SK-N-SH (cell line): ENCODE results near the gene PCOLCE2. TPM values are rescaled to one million over a fixed set of nuclear protein-coding genes. Genes with fewer than 3 reads are reported as not detected.

Source experiments
- CTCF ChIA-PET: fragments of 300-600, 350-600 bp; formaldehyde crosslinking; extraction: SDS; loops from one replicate; lab custom pipeline; 2021; lab: Yijun Ruan, JAX
- POLR2A ChIA-PET: fragments of 350-600 bp; sonication (Branson Sonifier 250); formaldehyde crosslinking; extraction: SDS; loops from one replicate; lab custom pipeline; 2020; ENCODE audit warnings: antibody characterized with exemption, inconsistent platforms; lab: Yijun Ruan, JAX
- DNase-seq: peaks from one replicate; pipeline ENCODE4 v3.0.0; 2012
- H2AFZ ChIP-seq: fragments of 200-600 bp; sonication (generic); 2 replicates; pipeline ENCODE4 v1.8.1; 2016; ENCODE audit warnings: antibody characterized with exemption, mild to moderate bottlenecking, low read depth
- H3F3A ChIP-seq: fragments of 200-600 bp; sonication (generic); replicated peaks from 2 replicates; pipeline ENCODE3; 2016; ENCODE audit warnings: antibody characterized with exemption, mild to moderate bottlenecking; ENCODE audit not compliant: insufficient read depth
- H3K27ac ChIP-seq, 2 experiments: fragments of 200-500 bp in 1 of 2; fragments of 200-600 bp in 1 of 2; sonication (Bioruptor generic) in 1 of 2; sonication (generic), shearing (Covaris generic) in 1 of 2; 2 replicates each; pipeline versions ENCODE4 v1.5.1 to v1.6.1; 2014 to 2016; ENCODE audit warnings: low read depth in 2 of 2, inconsistent platforms in 1 of 2, low read length in 1 of 2, mild to moderate bottlenecking in 1 of 2, mixed read lengths in 1 of 2
- H3K27me3 ChIP-seq: fragments of 200-600 bp; sonication (generic), shearing (Covaris generic); 2 replicates; pipeline ENCODE4 v1.6.1; 2016; ENCODE audit warnings: mixed run types; ENCODE audit not compliant: insufficient read depth
- H3K36me3 ChIP-seq, 2 experiments: fragments of 200-500 bp in 1 of 2; fragments of 200-600 bp in 1 of 2; sonication (Bioruptor generic) in 1 of 2; sonication (generic) in 1 of 2; replicated peaks in 1 of 2; 2 replicates each; pipeline versions ENCODE3 to v1.5.1; 2014 to 2016; ENCODE audit warnings: low read length in 1 of 2, mild to moderate bottlenecking in 1 of 2; ENCODE audit not compliant: insufficient read depth in 2 of 2, control insufficient read depth in 1 of 2
- H3K4me1 ChIP-seq, 2 experiments: fragments of 200-500 bp in 1 of 2; fragments of 200-600 bp in 1 of 2; sonication (Bioruptor generic) in 1 of 2; sonication (generic), shearing (Covaris generic) in 1 of 2; 2 replicates each; pipeline versions ENCODE4 v1.5.1 to v1.6.1; 2014 to 2016; ENCODE audit warnings: low read depth in 1 of 2, low read length in 1 of 2, mixed run types in 1 of 2; ENCODE audit not compliant: insufficient read depth in 2 of 2, control insufficient read depth in 1 of 2
- H3K4me2 ChIP-seq: fragments of 200-600 bp; sonication (generic), shearing (Covaris generic); 2 replicates; pipeline ENCODE4 v1.6.1; 2017; ENCODE audit warnings: mixed run types
- H3K4me3 ChIP-seq, 2 experiments: fragments of 200-500 bp in 1 of 2; fragments of 200-600 bp in 1 of 2; sonication (Bioruptor generic) in 1 of 2; sonication (generic), shearing (Covaris generic) in 1 of 2; 2 replicates each; pipeline versions ENCODE4 v1.5.1 to v1.8.1; 2014 to 2016; ENCODE audit warnings: low read depth in 2 of 2, inconsistent platforms in 1 of 2, low read length in 1 of 2, mild to moderate bottlenecking in 1 of 2, mixed read lengths in 1 of 2, moderate library complexity in 1 of 2
- H3K79me2 ChIP-seq: fragments of 200-600 bp; sonication (generic); 2 replicates; pipeline ENCODE4 v1.8.1; 2017; ENCODE audit warnings: mild to moderate bottlenecking; ENCODE audit not compliant: insufficient read depth
- H3K9ac ChIP-seq: fragments of 200-600 bp; sonication (generic); 2 replicates; pipeline ENCODE4 v1.6.1; 2017; ENCODE audit warnings: mixed run types
- H3K9me2 ChIP-seq: fragments of 200-600 bp; sonication (generic); 2 replicates; pipeline ENCODE4 v1.6.1; 2017; ENCODE audit warnings: mixed run types
- H3K9me3 ChIP-seq: fragments of 200-600 bp; sonication (generic); 2 replicates; pipeline ENCODE4 v1.6.1; 2017; ENCODE audit warnings: mixed run types, mild to moderate bottlenecking, moderate library complexity
- H4K20me1 ChIP-seq: fragments of 200-600 bp; sonication (generic); 2 replicates; pipeline ENCODE4 v1.6.1; 2017; ENCODE audit warnings: mild to moderate bottlenecking, mixed run types; ENCODE audit not compliant: insufficient read depth
- ELF1 ChIP-seq: IDR thresholded peaks from 2 replicates; pipeline ENCODE4 v1.4.0; 2012
- EP300 ChIP-seq, 2 experiments: IDR thresholded peaks; 2 replicates each; pipeline versions ENCODE4 v1.4.0 to v1.6.1; 2012; ENCODE audit warnings: borderline replicate concordance in 1 of 2, low read depth in 1 of 2, low read length in 1 of 2
- FOSL2 ChIP-seq: IDR thresholded peaks from 2 replicates; pipeline ENCODE4 v1.4.0; 2012; ENCODE audit warnings: low read depth, mild to moderate bottlenecking, moderate library complexity, borderline replicate concordance
- FOXJ3 ChIP-seq: sonication (generic); formaldehyde crosslinking; IDR thresholded peaks from 2 replicates; pipeline ENCODE4 v1.5.1; 2020; ENCODE audit warnings: mild to moderate bottlenecking, missing genetic modification reagents
- FOXM1 ChIP-seq: IDR thresholded peaks from 2 replicates; pipeline ENCODE4 v1.4.0; 2012; ENCODE audit warnings: low read depth, mild to moderate bottlenecking
- GABPA ChIP-seq: IDR thresholded peaks from 2 replicates; pipeline ENCODE4 v1.4.0; 2012; ENCODE audit warnings: low read depth, mild to moderate bottlenecking
- JUND ChIP-seq: IDR thresholded peaks from 2 replicates; pipeline ENCODE4 v1.4.0; 2012
- MEF2A ChIP-seq: IDR thresholded peaks from 2 replicates; pipeline ENCODE4 v1.4.0; 2012; ENCODE audit warnings: low read depth, borderline replicate concordance
- MXI1 ChIP-seq: IDR thresholded peaks from 2 replicates; pipeline ENCODE4 v1.6.1; 2012; ENCODE audit warnings: mild to moderate bottlenecking, low read depth, low read length, improper control_type of control experiment
- NRF1 ChIP-seq: IDR thresholded peaks from 2 replicates; pipeline ENCODE4 v1.6.1; 2012; ENCODE audit warnings: low read depth, mild to moderate bottlenecking, low read length
- POLR2AphosphoS5 ChIP-seq: IDR thresholded peaks from 2 replicates; pipeline ENCODE4 v1.6.1; 2012; ENCODE audit warnings: low read depth, low read length
- RAD21 ChIP-seq: IDR thresholded peaks from 2 replicates; pipeline ENCODE4 v1.6.1; 2012; ENCODE audit warnings: mild to moderate bottlenecking, low read length
- RCOR1 ChIP-seq: fragments of 150-350 bp; IDR thresholded peaks from 2 replicates; pipeline ENCODE4 v1.6.1; 2017; ENCODE audit warnings: antibody characterized with exemption, low read length
- SIN3A ChIP-seq: IDR thresholded peaks from 2 replicates; pipeline ENCODE4 v1.6.1; 2012; ENCODE audit warnings: low read depth, mild to moderate bottlenecking, low read length, moderate library complexity, borderline replicate concordance
- SMC3 ChIP-seq: IDR thresholded peaks from 2 replicates; pipeline ENCODE4 v1.6.1; 2012; ENCODE audit warnings: low read depth, low read length, improper control_type of control experiment
- TCF12 ChIP-seq: IDR thresholded peaks from 2 replicates; pipeline ENCODE4 v1.4.0; 2012
- TEAD4 ChIP-seq: IDR thresholded peaks from 2 replicates; pipeline ENCODE4 v1.4.0; 2012; ENCODE audit warnings: mild to moderate bottlenecking, borderline replicate concordance; ENCODE audit not compliant: insufficient read depth
- WGBS: methylation state at CpG from one replicate; pipeline ENCODE4 v1.1.6; 2017; ENCODE audit warnings: low lambda C conversion rate; 5-methylcytosine and 5-hydroxymethylcytosine counted together
- polyA plus RNA-seq, 3 experiments: library from polyadenylated mRNA; depleted of rRNA; stranded (reverse); fragments of >200 nt; gene quantifications; 2 replicates each; pipeline ENCODE4 v1.2.3, GENCODE V29; 2012
- TF ChIP-seq, protein P1 (sequence below): IDR thresholded peaks from 2 replicates; pipeline ENCODE4 v1.4.0; 2012; ENCODE audit warnings: low read depth, borderline replicate concordance
- TF ChIP-seq, protein P2 (sequence below): IDR thresholded peaks from 2 replicates; pipeline ENCODE4 v1.4.0; 2012; ENCODE audit warnings: low read depth
- TF ChIP-seq, protein P3 (sequence below): IDR thresholded peaks from 2 replicates; pipeline ENCODE4 v1.4.0; 2012; ENCODE audit warnings: low read depth, borderline replicate concordance
- TF ChIP-seq, protein P4 (sequence below): fragments of 200-600 bp; sonication (generic); IDR thresholded peaks from 2 replicates; pipeline ENCODE4 v1.6.1; 2017; ENCODE audit warnings: antibody characterized with exemption, mild to moderate bottlenecking, moderate library complexity
- TF ChIP-seq, protein P5 (sequence below): fragments of 150-350 bp; IDR thresholded peaks from 2 replicates; pipeline ENCODE4 v1.6.1; 2016; ENCODE audit warnings: mild to moderate bottlenecking, low read depth, low read length

The PCOLCE2 gene
- polyA plus RNA-seq, 1 of the 3 experiments (the other 2 are of a cell fraction), result 22.2 TPM

DNA sequence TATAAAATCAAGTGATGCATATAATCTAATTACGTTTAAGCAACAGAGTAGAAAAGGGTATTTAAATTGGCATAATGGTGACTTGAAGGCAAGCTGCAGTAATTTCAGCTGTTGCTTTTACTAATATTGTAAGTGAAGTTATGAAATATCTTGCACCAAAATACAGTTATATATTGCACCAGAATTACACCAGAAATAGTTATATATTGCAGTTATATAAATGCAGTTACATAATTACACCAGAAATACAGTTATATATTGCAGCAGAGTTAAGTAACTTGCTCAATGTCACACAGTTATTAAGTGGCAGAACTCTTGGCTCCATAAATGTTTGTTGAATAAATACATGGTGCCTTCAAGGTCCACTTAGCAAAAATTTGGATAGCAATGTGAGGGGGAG lies 51.4 kb downstream of the PCOLCE2 start:
- DNase-seq, result no peak
- CTCF ChIA-PET, result interaction anchor here (1.4 to 2.9 kb wide), 2 partner anchors 9 to 149 kb away, joined by 3 to 14 read pairs; no protein-coding TSS in a partner anchor
- no peaks in the 10 kb centered on the region for H3K27me3 ChIP-seq

DNA sequence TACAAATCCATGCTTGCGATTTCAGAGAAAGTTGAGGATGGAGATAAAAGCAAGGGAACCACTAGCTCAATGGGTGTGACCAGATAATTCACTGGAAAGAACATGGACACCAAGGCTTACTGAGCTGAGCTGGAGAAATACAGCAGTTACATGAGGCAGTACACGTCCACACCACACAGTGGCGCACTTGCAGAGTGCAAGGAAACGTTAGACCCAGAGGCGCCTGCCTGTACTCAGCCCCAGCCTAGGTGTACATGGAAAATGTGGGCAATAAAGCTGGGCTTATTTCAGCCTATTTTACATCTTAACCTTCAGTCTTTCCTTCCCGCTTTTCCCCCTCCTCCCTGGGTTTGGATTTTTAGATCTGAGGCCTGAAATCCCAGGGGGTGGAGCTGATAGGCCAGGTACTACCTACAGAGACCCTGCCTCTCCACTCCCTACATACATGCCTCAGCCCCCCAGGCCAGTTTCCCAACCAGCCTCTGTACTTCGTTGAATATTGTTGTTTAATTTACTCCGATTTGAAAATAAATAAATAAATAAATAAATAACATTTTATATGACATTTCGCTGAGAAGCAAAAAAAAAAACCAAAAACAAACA lies 60.1 kb downstream of the PCOLCE2 start:
- Histone ChIP-seq H3K36me3 (no peaks in the 10 kb centered on the region), H3K9me3 (no peaks in the 10 kb centered on the region), H3K79me2 (no peaks in the 10 kb centered on the region), H4K20me1 (no peaks in the 10 kb centered on the region), H3K4me1 (no peaks in the 10 kb centered on the region), H3K9me2 (no peaks in the 10 kb centered on the region), H3K4me2 (no peak overlapping the region), H2AFZ (peak overlapping the region; percentile 82), H3K9ac (no peak overlapping the region), H3K27me3 (no peaks in the 10 kb centered on the region), H3K27ac (no peak overlapping the region), H3F3A (no peaks in the 10 kb centered on the region), H3K4me3 (peak overlapping the region in 1 of 2 experiments; percentile 38; a peak in 1 of 4 replicates)
- ChIA-PET POLR2A (interaction anchor here (0.7 kb wide), 1 partner anchor 172 kb away, joined by 3 read pairs; the partner anchor contains the start of gene U2SURP), CTCF (interaction anchor here (0.5 to 4.8 kb wide), 67 partner anchors 8 to 513 kb away, joined by 3 to 88 read pairs (median 5); partner anchors contain the start of genes ATR, PLS1, TRPC1 and U2SURP)
- WGBS, result 18% methylated on average over 9 of the region's 9 CpGs
- peak; percentile 64 for DNase-seq
- no peak for TF ChIP-seq FOSL2
- TF ChIP-seq RAD21, result peak; percentile 97
- TF ChIP-seq, protein P1, sequence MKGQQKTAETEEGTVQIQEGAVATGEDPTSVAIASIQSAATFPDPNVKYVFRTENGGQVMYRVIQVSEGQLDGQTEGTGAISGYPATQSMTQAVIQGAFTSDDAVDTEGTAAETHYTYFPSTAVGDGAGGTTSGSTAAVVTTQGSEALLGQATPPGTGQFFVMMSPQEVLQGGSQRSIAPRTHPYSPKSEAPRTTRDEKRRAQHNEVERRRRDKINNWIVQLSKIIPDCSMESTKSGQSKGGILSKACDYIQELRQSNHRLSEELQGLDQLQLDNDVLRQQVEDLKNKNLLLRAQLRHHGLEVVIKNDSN, result no peak
- TF ChIP-seq JUND, result no peak
- TF ChIP-seq ELF1, result no peak
- TF ChIP-seq, protein P2, sequence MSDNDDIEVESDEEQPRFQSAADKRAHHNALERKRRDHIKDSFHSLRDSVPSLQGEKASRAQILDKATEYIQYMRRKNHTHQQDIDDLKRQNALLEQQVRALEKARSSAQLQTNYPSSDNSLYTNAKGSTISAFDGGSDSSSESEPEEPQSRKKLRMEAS, result no peak
- no peak for TF ChIP-seq FOXM1
- no peak for TF ChIP-seq FOXJ3 (CRISPR knock-in tag)
- peak; percentile 97 for TF ChIP-seq SMC3
- no peak for TF ChIP-seq MEF2A
- no peak for TF ChIP-seq TEAD4
- TF ChIP-seq RCOR1, result peak; percentile 37; the same call in 1 of the 2 replicates
- no peak for TF ChIP-seq MXI1
- TF ChIP-seq TCF12, result no peak
- TF ChIP-seq, protein P3, sequence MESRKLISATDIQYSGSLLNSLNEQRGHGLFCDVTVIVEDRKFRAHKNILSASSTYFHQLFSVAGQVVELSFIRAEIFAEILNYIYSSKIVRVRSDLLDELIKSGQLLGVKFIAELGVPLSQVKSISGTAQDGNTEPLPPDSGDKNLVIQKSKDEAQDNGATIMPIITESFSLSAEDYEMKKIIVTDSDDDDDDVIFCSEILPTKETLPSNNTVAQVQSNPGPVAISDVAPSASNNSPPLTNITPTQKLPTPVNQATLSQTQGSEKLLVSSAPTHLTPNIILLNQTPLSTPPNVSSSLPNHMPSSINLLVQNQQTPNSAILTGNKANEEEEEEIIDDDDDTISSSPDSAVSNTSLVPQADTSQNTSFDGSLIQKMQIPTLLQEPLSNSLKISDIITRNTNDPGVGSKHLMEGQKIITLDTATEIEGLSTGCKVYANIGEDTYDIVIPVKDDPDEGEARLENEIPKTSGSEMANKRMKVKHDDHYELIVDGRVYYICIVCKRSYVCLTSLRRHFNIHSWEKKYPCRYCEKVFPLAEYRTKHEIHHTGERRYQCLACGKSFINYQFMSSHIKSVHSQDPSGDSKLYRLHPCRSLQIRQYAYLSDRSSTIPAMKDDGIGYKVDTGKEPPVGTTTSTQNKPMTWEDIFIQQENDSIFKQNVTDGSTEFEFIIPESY, result no peak
- TF ChIP-seq, protein P4, sequence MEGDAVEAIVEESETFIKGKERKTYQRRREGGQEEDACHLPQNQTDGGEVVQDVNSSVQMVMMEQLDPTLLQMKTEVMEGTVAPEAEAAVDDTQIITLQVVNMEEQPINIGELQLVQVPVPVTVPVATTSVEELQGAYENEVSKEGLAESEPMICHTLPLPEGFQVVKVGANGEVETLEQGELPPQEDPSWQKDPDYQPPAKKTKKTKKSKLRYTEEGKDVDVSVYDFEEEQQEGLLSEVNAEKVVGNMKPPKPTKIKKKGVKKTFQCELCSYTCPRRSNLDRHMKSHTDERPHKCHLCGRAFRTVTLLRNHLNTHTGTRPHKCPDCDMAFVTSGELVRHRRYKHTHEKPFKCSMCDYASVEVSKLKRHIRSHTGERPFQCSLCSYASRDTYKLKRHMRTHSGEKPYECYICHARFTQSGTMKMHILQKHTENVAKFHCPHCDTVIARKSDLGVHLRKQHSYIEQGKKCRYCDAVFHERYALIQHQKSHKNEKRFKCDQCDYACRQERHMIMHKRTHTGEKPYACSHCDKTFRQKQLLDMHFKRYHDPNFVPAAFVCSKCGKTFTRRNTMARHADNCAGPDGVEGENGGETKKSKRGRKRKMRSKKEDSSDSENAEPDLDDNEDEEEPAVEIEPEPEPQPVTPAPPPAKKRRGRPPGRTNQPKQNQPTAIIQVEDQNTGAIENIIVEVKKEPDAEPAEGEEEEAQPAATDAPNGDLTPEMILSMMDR, result peak; percentile 93
- TF ChIP-seq SIN3A, result no peak
- TF ChIP-seq, protein P5, sequence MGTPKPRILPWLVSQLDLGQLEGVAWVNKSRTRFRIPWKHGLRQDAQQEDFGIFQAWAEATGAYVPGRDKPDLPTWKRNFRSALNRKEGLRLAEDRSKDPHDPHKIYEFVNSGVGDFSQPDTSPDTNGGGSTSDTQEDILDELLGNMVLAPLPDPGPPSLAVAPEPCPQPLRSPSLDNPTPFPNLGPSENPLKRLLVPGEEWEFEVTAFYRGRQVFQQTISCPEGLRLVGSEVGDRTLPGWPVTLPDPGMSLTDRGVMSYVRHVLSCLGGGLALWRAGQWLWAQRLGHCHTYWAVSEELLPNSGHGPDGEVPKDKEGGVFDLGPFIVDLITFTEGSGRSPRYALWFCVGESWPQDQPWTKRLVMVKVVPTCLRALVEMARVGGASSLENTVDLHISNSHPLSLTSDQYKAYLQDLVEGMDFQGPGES, result no peak
- TF ChIP-seq POLR2AphosphoS5, result no peak

More for the DNA sequence above, 51.4 kb downstream of the PCOLCE2 start:
- Histone ChIP-seq H3K27ac (no peak overlapping the region), H4K20me1 (no peaks in the 10 kb centered on the region), H3K9me3 (no peaks in the 10 kb centered on the region), H3F3A (peaks cover 3% of the 10 kb centered on the region), H3K4me1 (no peaks in the 10 kb centered on the region), H3K4me3 (no peak overlapping the region)
- POLR2A ChIA-PET, result no interaction called here
- 86% methylated on average over 1 of the region's 1 CpG for WGBS
- TF ChIP-seq FOSL2 (no peak), POLR2AphosphoS5 (no peak), TEAD4 (no peak), FOXM1 (no peak), MEF2A (no peak), TCF12 (no peak), GABPA (no peak), EP300 (IDR thresholded peaks at IDR 0.05; ENCODE audit: borderline replicate concordance in 1 of 2, low read depth in 1 of 2, low read length in 1 of 2) (no peak), SIN3A (no peak), NRF1 (no peak), JUND (no peak)
- TF ChIP-seq, all 33 proteins: peak for 0
- Histone ChIP-seq H3K79me2 (no peaks in the 10 kb centered on the region), H2AFZ (no peak overlapping the region), H3K9ac (no peak overlapping the region), H3K9me2 (no peaks in the 10 kb centered on the region), H3K36me3 (peaks cover 0 to 4% of the 10 kb centered on the region in 2 experiments), H3K4me2 (no peak overlapping the region)
